Neural cell (in vitro differentiated cells): ENCODE results near the gene LBH.

Experiments
- EZH2 ChIP-seq: fragments of 200-600, 300-800 bp; shearing (Covaris generic), sonication (generic); IDR thresholded peaks from 2 replicates; pipeline ENCODE4 v1.6.1; 2014; ENCODE audit warnings: antibody characterized with exemption, low read length, borderline replicate concordance, mild to moderate bottlenecking; ENCODE audit not compliant: insufficient read depth, poor library complexity, severe bottlenecking
- MXI1 ChIP-seq: fragments of 450-650 bp; conservative IDR thresholded peaks from 2 replicates; pipeline ENCODE4 v1.6.1; 2014; ENCODE audit warnings: antibody characterized with exemption, mild to moderate bottlenecking; ENCODE audit not compliant: poor library complexity, severe bottlenecking
- TAF1 ChIP-seq: IDR thresholded peaks from 2 replicates; pipeline ENCODE4 v1.6.1; 2012; ENCODE audit warnings: low read depth
- TF ChIP-seq, protein P1 (sequence below): fragments of 450-650 bp; IDR thresholded peaks from 2 replicates; pipeline ENCODE4 v1.5.1; 2014; ENCODE audit warnings: antibody characterized with exemption, mild to moderate bottlenecking, moderate library complexity; ENCODE audit not compliant: poor library complexity, severe bottlenecking

DNA sequence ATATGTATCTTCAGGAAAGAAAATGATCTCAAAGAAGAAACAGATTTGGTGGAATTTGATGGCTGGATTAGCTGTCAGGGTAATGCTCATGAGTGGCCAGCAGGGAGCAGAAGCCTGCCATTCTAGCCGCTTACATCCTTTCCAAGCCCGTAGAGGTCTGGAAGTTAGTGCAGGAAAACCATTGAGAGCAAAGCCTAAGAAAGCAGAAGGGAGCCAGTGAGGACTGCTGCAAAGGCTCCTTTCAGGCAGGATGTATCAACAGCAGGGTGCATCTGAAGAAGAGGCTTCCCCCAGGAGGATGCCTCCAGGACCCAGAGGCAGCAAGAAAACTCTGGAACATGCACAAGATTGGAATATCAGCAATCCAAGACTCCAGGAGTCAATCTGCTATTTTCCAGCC is 22.9 kb upstream of the LBH start:
- TF ChIP-seq, protein P1, sequence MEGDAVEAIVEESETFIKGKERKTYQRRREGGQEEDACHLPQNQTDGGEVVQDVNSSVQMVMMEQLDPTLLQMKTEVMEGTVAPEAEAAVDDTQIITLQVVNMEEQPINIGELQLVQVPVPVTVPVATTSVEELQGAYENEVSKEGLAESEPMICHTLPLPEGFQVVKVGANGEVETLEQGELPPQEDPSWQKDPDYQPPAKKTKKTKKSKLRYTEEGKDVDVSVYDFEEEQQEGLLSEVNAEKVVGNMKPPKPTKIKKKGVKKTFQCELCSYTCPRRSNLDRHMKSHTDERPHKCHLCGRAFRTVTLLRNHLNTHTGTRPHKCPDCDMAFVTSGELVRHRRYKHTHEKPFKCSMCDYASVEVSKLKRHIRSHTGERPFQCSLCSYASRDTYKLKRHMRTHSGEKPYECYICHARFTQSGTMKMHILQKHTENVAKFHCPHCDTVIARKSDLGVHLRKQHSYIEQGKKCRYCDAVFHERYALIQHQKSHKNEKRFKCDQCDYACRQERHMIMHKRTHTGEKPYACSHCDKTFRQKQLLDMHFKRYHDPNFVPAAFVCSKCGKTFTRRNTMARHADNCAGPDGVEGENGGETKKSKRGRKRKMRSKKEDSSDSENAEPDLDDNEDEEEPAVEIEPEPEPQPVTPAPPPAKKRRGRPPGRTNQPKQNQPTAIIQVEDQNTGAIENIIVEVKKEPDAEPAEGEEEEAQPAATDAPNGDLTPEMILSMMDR: peak; percentile 95
- TF ChIP-seq TAF1 (no peak), EZH2 (no peak), MXI1 (no peak)
